Immature natural killer cell (primary cell): ENCODE data around the gene COG3. TPM values are rescaled to one million over a fixed set of nuclear protein-coding genes. Genes with fewer than 3 reads are reported as not detected.

Experiments used
- DNase-seq, 3 donors: peaks; one replicate each; pipeline ENCODE4 v3.0.0; 2022; ENCODE audit warnings: mixed read lengths in 1 of 3
- H3K27ac Mint-ChIP-seq, 6 donors: one replicate each; pipeline ENCODE4 v1.8.0; 2020; ENCODE audit warnings: mixed read lengths in 6 of 6, mild to moderate bottlenecking in 5 of 6, inconsistent platforms in 4 of 6, moderate library complexity in 3 of 6
- H3K27me3 Mint-ChIP-seq, 3 donors: one replicate each; pipeline ENCODE4 v1.8.0; 2020 to 2021; ENCODE audit warnings: low read depth in 3 of 3, mild to moderate bottlenecking in 3 of 3, mixed read lengths in 3 of 3, moderate library complexity in 3 of 3, inconsistent platforms in 1 of 3
- H3K36me3 Mint-ChIP-seq, 3 donors: one replicate each; pipeline ENCODE4 v1.8.0; 2020; ENCODE audit warnings: mixed read lengths in 3 of 3, inconsistent platforms in 2 of 3, mild to moderate bottlenecking in 2 of 3
- H3K4me1 Mint-ChIP-seq, 2 donors: one replicate each; pipeline ENCODE4 v1.8.0; 2020; ENCODE audit warnings: inconsistent platforms in 2 of 2, mild to moderate bottlenecking in 2 of 2, mixed read lengths in 2 of 2, moderate library complexity in 1 of 2
- H3K4me3 Mint-ChIP-seq, 5 donors: one replicate each; pipeline ENCODE4 v1.8.0; 2020; ENCODE audit warnings: mild to moderate bottlenecking in 5 of 5, mixed read lengths in 5 of 5, inconsistent platforms in 3 of 5, moderate library complexity in 3 of 5
- H3K9me3 Mint-ChIP-seq, 6 donors: one replicate each; pipeline ENCODE4 v1.8.0; 2020; ENCODE audit warnings: mild to moderate bottlenecking in 6 of 6, mixed read lengths in 6 of 6, inconsistent platforms in 4 of 6, moderate library complexity in 3 of 6
- polyA plus RNA-seq, 3 donors: library from polyadenylated mRNA; unstranded; fragments of 300-500 nt; fragmentation: Illumina TruSeq; gene quantifications; one replicate each; pipeline ENCODE4 v1.2.3, GENCODE V29; 2021

The COG3 gene
- polyA plus RNA-seq, 3 donors from 2014 or later, result 25.5 to 48.2 (median 27.8) TPM

DNA sequence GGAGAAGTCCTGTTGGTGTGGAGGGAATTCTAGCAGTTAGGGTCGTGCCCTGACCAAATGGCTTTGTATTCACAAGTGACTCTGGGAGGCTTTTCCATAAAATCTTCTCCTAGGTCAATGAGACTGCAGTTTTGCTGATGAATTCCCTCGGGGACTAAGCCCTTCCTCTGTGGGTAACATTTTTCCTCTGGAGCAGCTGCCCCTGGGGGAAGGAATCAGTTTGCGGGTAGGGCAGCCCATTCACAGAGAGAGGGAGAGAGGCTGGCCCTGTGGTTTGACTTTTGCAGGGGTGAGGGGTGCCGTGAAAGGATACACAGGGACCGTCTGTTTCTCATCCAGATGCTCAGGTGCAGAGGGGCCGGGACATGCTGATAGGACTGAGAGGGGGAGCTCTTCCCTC is 83.5 kb downstream of the COG3 start:
- H3K27ac Mint-ChIP-seq, result no peak overlapping the region
- no peaks in the 10 kb centered on the region for H3K36me3 Mint-ChIP-seq
- H3K4me3 Mint-ChIP-seq, result no peak overlapping the region

DNA sequence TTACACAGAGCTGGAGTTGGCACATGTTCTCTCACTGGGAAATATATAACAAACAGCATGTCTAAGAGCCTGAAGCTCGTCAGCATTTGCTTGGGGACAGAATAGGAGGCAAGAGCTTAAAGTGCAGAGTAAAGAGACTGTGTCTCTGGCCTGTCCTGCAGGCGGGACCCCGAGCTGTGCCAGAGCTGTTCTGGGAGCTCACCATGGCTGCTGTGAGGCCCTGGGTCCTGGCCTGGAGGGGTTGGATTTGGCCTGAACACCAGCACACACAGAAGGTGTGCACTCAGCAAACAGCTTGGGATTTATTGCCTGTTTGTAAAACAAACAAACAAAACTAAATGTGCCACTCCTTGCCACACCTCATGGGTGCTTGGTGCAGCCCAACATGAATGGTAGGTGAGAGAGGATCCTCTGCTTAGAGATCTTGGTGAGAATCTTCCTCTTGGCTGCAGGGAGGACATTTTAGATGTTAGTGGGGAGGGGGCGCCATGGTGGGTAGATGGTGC is 89.9 kb downstream of the COG3 start:
- no peaks in the 10 kb centered on the region for H3K4me1 Mint-ChIP-seq
- H3K27ac Mint-ChIP-seq, result no peak overlapping the region
- H3K36me3 Mint-ChIP-seq, result no peaks in the 10 kb centered on the region
- peaks cover 0 to 7% (median 0%) of the 10 kb centered on the region in 3 donors for H3K27me3 Mint-ChIP-seq
- DNase-seq, result no peak
- no peak overlapping the region for H3K4me3 Mint-ChIP-seq
- peaks cover 0 to 2% (median 0%) of the 10 kb centered on the region in 6 donors for H3K9me3 Mint-ChIP-seq

More for the DNA sequence above, 83.5 kb downstream of the COG3 start:
- Mint-ChIP-seq H3K9me3 (no peaks in the 10 kb centered on the region), H3K4me1 (no peaks in the 10 kb centered on the region), H3K27me3 (peaks cover 0 to 2% (median 2%) of the 10 kb centered on the region in 3 donors)
- DNase-seq, result no peak

DNA sequence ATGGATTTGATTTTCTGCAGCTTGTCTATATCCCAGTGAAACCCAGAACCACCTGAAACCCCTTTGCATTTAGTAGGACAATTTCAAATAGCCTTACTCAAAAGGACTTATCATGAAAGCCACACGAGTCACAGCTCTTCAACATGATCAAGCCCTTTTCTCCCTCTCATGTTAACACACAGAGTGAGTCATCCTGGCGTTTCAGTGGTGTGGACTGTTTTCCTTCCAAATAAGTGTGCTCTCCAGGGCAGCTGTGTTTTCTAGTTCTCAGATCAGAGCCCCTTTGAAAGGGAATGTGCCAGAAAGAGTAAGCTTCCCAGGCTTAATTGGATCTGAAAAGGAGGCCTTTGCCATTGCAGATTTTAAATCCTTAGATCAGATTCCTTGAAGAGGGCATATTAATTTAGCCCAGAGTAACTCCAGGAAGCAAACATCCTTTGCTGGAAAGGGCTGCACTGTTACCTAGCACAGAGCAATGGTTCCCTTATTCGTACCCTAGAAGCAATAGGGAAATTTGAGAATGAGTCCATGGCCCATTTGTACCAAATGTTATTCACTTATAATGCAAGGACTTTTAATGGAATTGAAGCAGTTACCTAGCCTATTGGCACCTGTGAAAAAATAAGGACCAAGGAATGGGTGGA is 99.5 kb downstream of the COG3 start:
- no peak overlapping the region for H3K4me3 Mint-ChIP-seq
- H3K27ac Mint-ChIP-seq, result no peak overlapping the region
- no peaks in the 10 kb centered on the region for H3K4me1 Mint-ChIP-seq
- peaks cover 1 to 8% (median 2%) of the 10 kb centered on the region in 3 donors for H3K27me3 Mint-ChIP-seq
- peaks cover 0 to 4% (median 0%) of the 10 kb centered on the region in 6 donors for H3K9me3 Mint-ChIP-seq
- no peaks in the 10 kb centered on the region for H3K36me3 Mint-ChIP-seq
- DNase-seq, result no peak

DNA sequence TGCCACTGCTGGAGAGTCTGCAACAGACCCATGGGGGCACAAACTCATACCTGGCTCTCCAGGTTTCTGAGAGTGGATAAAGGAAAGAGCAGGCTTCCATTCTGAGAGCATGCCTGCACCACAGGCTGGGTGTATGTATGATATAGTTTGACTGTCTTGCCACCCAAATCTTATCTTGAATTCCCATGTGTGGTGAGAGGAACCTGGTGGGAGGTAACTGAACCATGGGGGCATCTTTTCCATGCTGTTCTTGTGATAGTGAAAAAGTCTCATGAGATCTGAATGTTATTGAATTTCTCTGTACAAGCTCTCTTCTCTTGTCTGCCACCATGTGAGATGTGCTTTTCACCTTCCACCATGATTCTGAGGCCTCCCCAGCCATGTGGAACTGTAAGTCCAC is 100.6 kb downstream of the COG3 start:
- DNase-seq, result no peak
- peaks cover 0 to 4% (median 0%) of the 10 kb centered on the region in 6 donors for H3K9me3 Mint-ChIP-seq
- H3K27me3 Mint-ChIP-seq, result peaks cover 0 to 8% (median 2%) of the 10 kb centered on the region in 3 donors
- no peaks in the 10 kb centered on the region for H3K4me1 Mint-ChIP-seq
- no peaks in the 10 kb centered on the region for H3K36me3 Mint-ChIP-seq
- no peak overlapping the region for H3K4me3 Mint-ChIP-seq
- no peak overlapping the region for H3K27ac Mint-ChIP-seq

DNA sequence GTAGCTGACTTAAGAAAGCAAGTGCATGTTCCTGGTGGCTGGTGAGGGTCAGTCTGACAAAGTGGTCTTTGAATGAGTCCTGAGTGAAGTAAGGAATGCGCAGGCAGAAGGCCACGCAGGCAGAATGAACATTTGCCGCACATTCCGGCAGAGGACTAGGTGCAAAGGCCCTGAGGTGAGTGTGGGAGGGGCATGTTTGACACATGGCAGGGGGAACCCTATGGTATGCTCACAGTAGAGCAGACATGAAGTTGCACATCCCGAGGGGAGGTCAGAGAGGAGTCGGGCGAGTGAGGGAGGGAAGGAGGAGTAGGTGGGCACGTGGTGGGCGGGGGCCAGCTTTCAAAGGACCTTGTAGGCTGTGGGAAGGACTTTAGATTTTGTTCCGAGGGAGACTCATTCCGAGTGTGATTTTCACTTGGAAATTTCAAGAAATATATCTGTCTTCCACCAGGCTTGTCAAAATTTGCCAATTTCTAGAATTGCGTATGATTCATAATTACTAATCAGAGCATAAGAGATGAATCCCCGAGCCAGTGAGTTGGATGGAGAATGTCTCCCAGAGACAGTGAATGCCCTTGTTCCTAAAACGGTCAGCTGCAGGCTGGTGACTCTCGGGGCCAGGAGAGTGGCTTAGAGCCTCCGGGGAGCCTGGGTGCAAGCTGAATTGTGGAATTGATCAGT is 110.5 kb downstream of the COG3 start:
- no peaks in the 10 kb centered on the region for H3K4me1 Mint-ChIP-seq
- H3K9me3 Mint-ChIP-seq, result peaks cover 0 to 2% (median 0%) of the 10 kb centered on the region in 6 donors
- H3K27ac Mint-ChIP-seq, result no peak overlapping the region
- no peak overlapping the region for H3K4me3 Mint-ChIP-seq
- DNase-seq, result no peak
- H3K36me3 Mint-ChIP-seq, result no peaks in the 10 kb centered on the region
- peaks cover 7 to 11% (median 7%) of the 10 kb centered on the region in 3 donors for H3K27me3 Mint-ChIP-seq

DNA sequence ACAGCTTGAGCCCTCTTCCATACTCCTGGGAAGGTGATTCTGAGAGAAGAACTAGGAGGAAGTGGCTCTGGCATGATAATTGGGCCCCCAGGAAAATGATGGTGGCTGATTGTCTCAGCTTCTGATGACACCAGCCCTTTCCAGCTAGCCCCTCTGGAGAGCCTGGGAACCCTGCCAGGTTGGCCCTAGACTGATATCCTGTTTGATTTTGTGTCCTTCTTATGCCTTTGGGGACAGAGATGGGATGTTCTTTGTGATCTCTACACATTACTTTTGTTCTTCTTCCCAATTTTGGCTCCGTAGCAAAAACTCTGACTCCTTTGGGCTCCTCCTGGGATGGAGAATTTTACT is 111.1 kb downstream of the COG3 start:
- DNase-seq, result no peak
- Mint-ChIP-seq H3K4me1 (no peaks in the 10 kb centered on the region), H3K9me3 (peaks cover 0 to 2% (median 0%) of the 10 kb centered on the region in 6 donors), H3K27ac (no peak overlapping the region), H3K4me3 (no peak overlapping the region), H3K27me3 (peaks cover 7 to 8% (median 7%) of the 10 kb centered on the region in 3 donors), H3K36me3 (no peaks in the 10 kb centered on the region)

DNA sequence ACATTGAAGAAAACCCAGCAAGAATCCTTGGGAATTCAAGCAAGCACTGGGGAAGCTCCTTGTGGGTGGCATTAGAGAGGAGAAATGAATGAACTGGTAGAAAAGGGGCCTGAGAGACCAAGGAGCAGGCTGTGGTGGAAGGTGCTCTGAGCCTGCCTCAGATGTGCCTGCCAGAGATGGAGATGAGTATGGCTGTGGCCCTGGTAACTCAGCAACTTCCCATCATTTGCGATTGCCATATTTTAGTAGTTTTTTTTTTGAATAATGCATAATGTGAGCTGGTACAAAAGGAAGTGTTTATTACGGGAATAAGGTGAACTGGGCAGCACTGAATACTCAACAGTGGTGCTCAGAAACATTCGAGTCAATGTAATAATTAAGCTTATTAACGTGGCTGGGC is 111.7 kb downstream of the COG3 start:
- Mint-ChIP-seq H3K9me3 (peaks cover 0 to 2% (median 0%) of the 10 kb centered on the region in 6 donors), H3K4me3 (no peak overlapping the region), H3K36me3 (no peaks in the 10 kb centered on the region), H3K4me1 (no peaks in the 10 kb centered on the region), H3K27me3 (peaks cover 7 to 9% (median 9%) of the 10 kb centered on the region in 3 donors), H3K27ac (no peak overlapping the region)
- no peak for DNase-seq

DNA sequence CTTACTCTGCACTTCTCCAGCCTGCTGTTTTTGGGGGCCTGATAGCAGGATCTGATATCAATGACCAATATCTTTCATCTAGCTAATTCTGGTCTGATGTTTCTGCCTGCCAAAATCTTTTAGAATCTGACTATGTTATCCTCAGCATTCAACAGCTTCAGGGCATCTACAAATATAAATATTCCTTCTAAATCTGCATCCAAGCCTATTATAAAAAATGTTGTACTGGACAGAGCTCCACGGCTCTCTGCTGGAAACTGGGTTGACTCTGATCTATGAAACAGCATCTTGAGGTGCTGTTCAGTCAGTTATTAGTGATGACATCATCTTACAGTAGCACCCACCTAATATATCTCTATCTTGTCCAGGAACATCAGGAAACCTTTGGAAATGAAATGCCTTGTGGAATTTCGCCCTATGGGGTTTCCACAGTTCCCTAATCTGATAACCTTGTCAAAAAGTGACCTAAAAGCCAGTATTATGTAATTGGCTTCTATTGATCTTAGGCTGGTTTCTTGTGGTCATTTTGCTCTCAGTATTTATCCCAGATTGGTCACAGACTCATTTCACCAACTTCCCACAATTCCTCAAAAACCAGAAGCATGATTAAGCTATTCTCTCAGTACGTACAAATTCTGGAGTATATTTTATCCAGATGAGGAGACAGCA is 117.8 kb downstream of the COG3 start:
- Mint-ChIP-seq H3K9me3 (no peaks in the 10 kb centered on the region), H3K27me3 (peaks cover 2 to 12% (median 11%) of the 10 kb centered on the region in 3 donors), H3K27ac (no peak overlapping the region), H3K4me3 (no peak overlapping the region), H3K4me1 (no peaks in the 10 kb centered on the region), H3K36me3 (no peaks in the 10 kb centered on the region)
- DNase-seq, result no peak

DNA sequence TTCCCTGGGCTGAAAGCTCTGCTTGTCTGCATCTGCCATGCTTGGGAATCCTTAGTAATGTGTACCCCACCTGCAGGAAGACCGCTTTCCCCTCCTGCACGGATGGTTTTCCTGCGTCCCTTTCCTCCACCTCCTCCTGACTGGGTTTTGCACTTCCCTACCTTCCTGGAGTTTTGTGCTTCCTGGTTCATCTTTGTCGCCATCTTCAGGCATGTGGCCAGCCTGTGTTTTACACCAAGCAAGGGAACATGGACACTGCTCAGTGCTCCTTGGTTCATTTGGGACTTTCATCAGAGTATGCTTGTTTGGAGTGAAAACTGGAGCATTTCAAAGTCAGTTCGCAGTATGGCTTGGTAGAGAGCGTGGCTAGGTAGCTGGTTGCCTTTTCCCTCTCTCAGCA is 120.1 kb downstream of the COG3 start:
- Mint-ChIP-seq H3K9me3 (no peaks in the 10 kb centered on the region), H3K36me3 (no peaks in the 10 kb centered on the region), H3K4me1 (no peaks in the 10 kb centered on the region), H3K4me3 (no peak overlapping the region), H3K27me3 (peaks cover 2 to 9% (median 8%) of the 10 kb centered on the region in 3 donors), H3K27ac (no peak overlapping the region)
- no peak for DNase-seq

Other genes with a start within 250 kb of the COG3 start
- gene TPT1, start 123.8 kb upstream of the COG3 start, polyA plus RNA-seq, result 1,000 to 10,000 TPM; 1,111 to 3,245 (median 1,774) TPM
- gene SLC25A30, start 46.6 kb upstream of the COG3 start, polyA plus RNA-seq, result 1 to 10 TPM in 2 of 3 donors, under 1 TPM in 1; 0.77 to 2.0 (median 1.5) TPM
- gene ERICH6B, start 150.8 kb downstream of the COG3 start, polyA plus RNA-seq, result under 1 TPM in 1 of 3 donors, not detected in 2; 0.50 TPM
- not detected for gene CBY2, start 237.4 kb downstream of the COG3 start, polyA plus RNA-seq